Measurements from ENCODE around the gene MND1. TPM values are rescaled to one million over a fixed set of nuclear protein-coding genes. Genes with fewer than 3 reads are reported as not detected.

MND1 gene
- total RNA-seq, 3 donors from 2014 or later (not counting 1 experiment from before 2014, with no cell fraction given) = 0.33 TPM; not detected in 2

DNA sequence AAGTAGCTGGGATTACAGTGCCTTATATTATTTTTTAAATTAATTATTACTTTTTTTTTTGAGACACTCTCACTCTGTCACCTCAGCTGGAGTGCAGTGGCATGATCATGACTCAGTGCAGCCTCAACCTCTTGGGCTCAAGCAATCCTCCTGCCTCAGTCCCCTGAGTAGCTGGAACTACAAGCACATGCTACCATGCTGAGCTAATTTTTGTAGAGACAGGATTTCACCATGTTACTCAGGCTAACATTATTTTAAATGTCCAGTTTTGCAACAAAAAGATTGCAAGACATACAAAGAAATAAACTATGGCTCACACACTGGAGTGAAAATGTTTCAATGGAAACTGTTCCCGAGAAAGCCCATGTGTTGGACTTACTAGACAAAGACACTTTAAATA lies 59.2 kb downstream of the MND1 start:
- H3K9me3 ChIP-seq (ENCODE audit: control insufficient read depth, insufficient read depth, low read length) = no peaks in the 10 kb centered on the region
- Mint-ChIP-seq H3K27me3 (ENCODE audit: low read depth in 2 of 2) (no peaks in the 10 kb centered on the region), H3K27ac (no peak overlapping the region), H3K9me3 (peaks cover 0 to 3% of the 10 kb centered on the region in 2 donors), H3K4me1 (no peaks in the 10 kb centered on the region), H3K36me3 (no peaks in the 10 kb centered on the region), H3K4me3 (no peak overlapping the region)
- H3K27me3 ChIP-seq (ENCODE audit: control insufficient read depth, insufficient read depth, low read length) = no peaks in the 10 kb centered on the region
- no peaks in the 10 kb centered on the region for H3K4me1 ChIP-seq (ENCODE audit: control insufficient read depth, insufficient read depth, low read length)
- WGBS (ENCODE audit: insufficient coverage) = no CpG with 5 or more reads among the region's 1 CpG
- DNase-seq (no peak), ATAC-seq (no peak)
- intact Hi-C loops (cut with micrococcal nuclease) = no loop called here
- H3K4me3 ChIP-seq (ENCODE audit: low read length) = no peak overlapping the region
- H3K27ac ChIP-seq (ENCODE audit: low read length) = no peak overlapping the region
- TF ChIP-seq, protein P1, sequence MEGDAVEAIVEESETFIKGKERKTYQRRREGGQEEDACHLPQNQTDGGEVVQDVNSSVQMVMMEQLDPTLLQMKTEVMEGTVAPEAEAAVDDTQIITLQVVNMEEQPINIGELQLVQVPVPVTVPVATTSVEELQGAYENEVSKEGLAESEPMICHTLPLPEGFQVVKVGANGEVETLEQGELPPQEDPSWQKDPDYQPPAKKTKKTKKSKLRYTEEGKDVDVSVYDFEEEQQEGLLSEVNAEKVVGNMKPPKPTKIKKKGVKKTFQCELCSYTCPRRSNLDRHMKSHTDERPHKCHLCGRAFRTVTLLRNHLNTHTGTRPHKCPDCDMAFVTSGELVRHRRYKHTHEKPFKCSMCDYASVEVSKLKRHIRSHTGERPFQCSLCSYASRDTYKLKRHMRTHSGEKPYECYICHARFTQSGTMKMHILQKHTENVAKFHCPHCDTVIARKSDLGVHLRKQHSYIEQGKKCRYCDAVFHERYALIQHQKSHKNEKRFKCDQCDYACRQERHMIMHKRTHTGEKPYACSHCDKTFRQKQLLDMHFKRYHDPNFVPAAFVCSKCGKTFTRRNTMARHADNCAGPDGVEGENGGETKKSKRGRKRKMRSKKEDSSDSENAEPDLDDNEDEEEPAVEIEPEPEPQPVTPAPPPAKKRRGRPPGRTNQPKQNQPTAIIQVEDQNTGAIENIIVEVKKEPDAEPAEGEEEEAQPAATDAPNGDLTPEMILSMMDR (IDR thresholded peaks at IDR 0.05) = no peak
- no peaks in the 10 kb centered on the region for H3K36me3 ChIP-seq (ENCODE audit: control insufficient read depth, insufficient read depth, low read length)

DNA sequence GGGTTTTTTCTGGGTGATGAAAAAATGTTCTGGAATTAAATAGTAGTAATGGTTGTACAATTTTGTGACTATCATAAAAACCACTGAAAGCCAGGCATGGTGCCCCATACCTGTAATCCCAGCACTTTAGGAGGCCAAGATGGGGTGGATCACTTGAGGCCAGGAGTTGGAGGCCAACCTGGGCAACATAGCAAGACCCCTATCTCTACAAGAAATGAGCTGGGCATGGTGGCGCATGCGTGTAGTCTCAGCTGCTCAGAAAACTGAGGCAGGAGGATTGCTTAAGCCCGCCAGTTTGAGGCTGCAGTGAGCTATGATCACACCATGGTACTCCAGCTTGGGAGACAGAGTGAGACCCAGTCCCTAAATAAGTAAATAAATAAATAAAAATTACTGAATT lies 63.4 kb downstream of the MND1 start:
- intact Hi-C loops (cut with micrococcal nuclease) = no loop called here

DNA sequence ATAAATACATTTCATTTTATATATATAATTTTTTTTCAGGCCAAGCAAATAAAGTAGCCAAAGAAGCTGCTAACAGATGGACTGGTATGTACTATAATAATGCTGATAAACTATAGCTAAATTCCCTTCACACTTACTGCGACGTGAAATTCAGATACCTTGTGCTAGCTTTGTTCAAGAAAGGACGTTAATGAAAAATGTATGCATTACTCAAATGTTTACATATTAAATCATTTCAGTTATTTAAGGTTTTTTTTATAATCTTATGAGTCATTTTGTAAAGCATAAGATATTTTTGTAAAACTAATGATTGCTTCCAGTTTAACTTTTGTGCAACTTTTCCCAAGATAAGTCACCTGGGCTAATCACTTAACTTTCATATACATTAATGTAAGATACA lies 64.4 kb downstream of the MND1 start:
- Mint-ChIP-seq H3K27ac (no peak overlapping the region), H3K4me1 (no peaks in the 10 kb centered on the region), H3K4me3 (no peak overlapping the region), H3K36me3 (no peaks in the 10 kb centered on the region), H3K27me3 (ENCODE audit: low read depth in 2 of 2) (no peaks in the 10 kb centered on the region), H3K9me3 (peaks cover 0 to 3% of the 10 kb centered on the region in 2 donors)
- ATAC-seq (no peak), DNase-seq (no peak)
- no CpG with 5 or more reads among the region's 3 CpGs for WGBS (ENCODE audit: insufficient coverage)
- no peaks in the 10 kb centered on the region for H3K4me1 ChIP-seq (ENCODE audit: control insufficient read depth, insufficient read depth, low read length)
- no peaks in the 10 kb centered on the region for H3K36me3 ChIP-seq (ENCODE audit: control insufficient read depth, insufficient read depth, low read length)
- H3K4me3 ChIP-seq (ENCODE audit: low read length) = no peak overlapping the region
- no peaks in the 10 kb centered on the region for H3K9me3 ChIP-seq (ENCODE audit: control insufficient read depth, insufficient read depth, low read length)
- H3K27ac ChIP-seq (ENCODE audit: low read length) = no peak overlapping the region
- TF ChIP-seq, protein P1 (IDR thresholded peaks at IDR 0.05) = no peak
- no peaks in the 10 kb centered on the region for H3K27me3 ChIP-seq (ENCODE audit: control insufficient read depth, insufficient read depth, low read length)
- intact Hi-C loops (cut with micrococcal nuclease) = no loop called here

More for the DNA sequence above, 63.4 kb downstream of the MND1 start:
- Mint-ChIP-seq H3K27me3 (ENCODE audit: low read depth in 2 of 2) (no peaks in the 10 kb centered on the region), H3K36me3 (no peaks in the 10 kb centered on the region), H3K4me1 (no peaks in the 10 kb centered on the region), H3K9me3 (peaks cover 0 to 3% of the 10 kb centered on the region in 2 donors), H3K27ac (no peak overlapping the region), H3K4me3 (no peak overlapping the region)
- Histone ChIP-seq H3K36me3 (ENCODE audit: control insufficient read depth, insufficient read depth, low read length) (no peaks in the 10 kb centered on the region), H3K9me3 (ENCODE audit: control insufficient read depth, insufficient read depth, low read length) (no peaks in the 10 kb centered on the region), H3K27me3 (ENCODE audit: control insufficient read depth, insufficient read depth, low read length) (no peaks in the 10 kb centered on the region), H3K27ac (ENCODE audit: low read length) (no peak overlapping the region), H3K4me1 (ENCODE audit: control insufficient read depth, insufficient read depth, low read length) (no peaks in the 10 kb centered on the region), H3K4me3 (ENCODE audit: low read length) (no peak overlapping the region)
- TF ChIP-seq, protein P1 (IDR thresholded peaks at IDR 0.05) = no peak
- ATAC-seq (no peak), DNase-seq (no peak)
- WGBS (ENCODE audit: insufficient coverage) = 96% methylated on average over 3 of the region's 3 CpGs

DNA sequence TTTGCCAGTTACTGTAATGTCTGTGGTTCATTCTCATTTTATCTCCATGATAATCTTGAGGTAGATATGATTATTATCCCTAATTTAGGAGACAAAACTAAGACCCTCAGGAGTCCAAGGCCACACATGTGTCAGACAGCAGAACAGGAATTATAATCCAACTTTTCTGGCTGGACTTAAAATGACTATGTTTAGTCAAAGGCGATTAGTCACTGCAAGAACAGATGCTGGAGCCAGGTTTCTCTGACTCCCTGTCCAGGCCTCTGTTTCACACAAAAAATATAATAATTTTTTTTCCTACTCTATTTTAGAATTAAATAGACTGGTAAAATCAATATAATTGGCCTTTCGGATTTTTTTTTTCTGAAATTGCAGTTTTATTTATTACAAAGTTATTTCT lies 64.9 kb downstream of the MND1 start:
- Histone ChIP-seq H3K4me3 (ENCODE audit: low read length) (no peak overlapping the region), H3K27me3 (ENCODE audit: control insufficient read depth, insufficient read depth, low read length) (no peaks in the 10 kb centered on the region), H3K27ac (ENCODE audit: low read length) (no peak overlapping the region), H3K9me3 (ENCODE audit: control insufficient read depth, insufficient read depth, low read length) (no peaks in the 10 kb centered on the region), H3K4me1 (ENCODE audit: control insufficient read depth, insufficient read depth, low read length) (no peaks in the 10 kb centered on the region), H3K36me3 (ENCODE audit: control insufficient read depth, insufficient read depth, low read length) (no peaks in the 10 kb centered on the region)
- no peak for DNase-seq
- Mint-ChIP-seq H3K27ac (no peak overlapping the region), H3K27me3 (ENCODE audit: low read depth in 2 of 2) (no peaks in the 10 kb centered on the region), H3K9me3 (peaks cover 0 to 3% of the 10 kb centered on the region in 2 donors), H3K36me3 (no peaks in the 10 kb centered on the region), H3K4me1 (no peaks in the 10 kb centered on the region), H3K4me3 (no peak overlapping the region)
- no peak for ATAC-seq
- 89% methylated on average over 1 of the region's 2 CpGs for WGBS (ENCODE audit: insufficient coverage)
- intact Hi-C loops (cut with micrococcal nuclease) = no loop called here
- TF ChIP-seq, protein P1 (IDR thresholded peaks at IDR 0.05) = no peak

Measured in natural killer cell (primary cell).